Measurements from ENCODE around the gene IL21R.

IL21R gene
- total RNA-seq, result 98.1 to 221 reads per million in 2 experiments

- DNase-seq (ENCODE audit: low read depth), result peak; percentile 81
Observed at GRCh38 chr16:27401768-27402568, at the start of gene IL21R. TSS of gene IL21R (plus strand) at chr16:27402174. CDS start at chr16:27430072, 27,898 bp downstream.

GRCh38 chr16:27353853-27354252 lies 48.1 kb upstream of the IL21R start:
- no peak for DNase-seq (ENCODE audit: low read depth)

GRCh38 chr16:27355610-27356009 lies 46.4 kb upstream of the IL21R start:
- no peak for DNase-seq (ENCODE audit: low read depth)

- DNase-seq (ENCODE audit: low read depth), result no peak
Observed at GRCh38 chr16:27356794-27357193, 45.2 kb upstream of the IL21R start.

GRCh38 chr16:27359051-27359450 lies 42.9 kb upstream of the IL21R start:
- no peak for DNase-seq (ENCODE audit: low read depth)

- DNase-seq (ENCODE audit: low read depth), result no peak
Observed at GRCh38 chr16:27359615-27360014, 42.4 kb upstream of the IL21R start.

DNA sequence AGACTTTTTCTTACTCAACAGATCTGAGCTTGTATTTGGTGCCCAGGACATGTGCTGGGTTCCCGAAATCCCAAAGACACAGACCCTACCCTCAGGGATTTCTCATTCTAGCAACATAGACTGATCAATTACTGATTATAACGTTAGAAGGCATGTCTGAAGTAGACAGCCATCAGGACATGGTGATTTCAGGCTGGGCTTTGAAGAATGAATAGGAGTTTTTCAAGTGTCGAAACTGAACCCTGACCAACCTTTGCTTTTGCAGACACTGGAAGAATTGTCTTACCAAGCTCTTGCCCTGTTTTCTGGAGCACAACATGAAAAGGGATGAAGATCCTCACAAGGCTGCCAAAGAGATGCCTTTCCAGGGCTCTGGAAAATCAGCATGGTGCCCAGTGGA lies 40.0 kb upstream of the IL21R start:
- DNase-seq (ENCODE audit: low read depth), result no peak

GRCh38 chr16:27362570-27363245 lies 39.3 kb upstream of the IL21R start:
- DNase-seq (ENCODE audit: low read depth), result no peak

DNA sequence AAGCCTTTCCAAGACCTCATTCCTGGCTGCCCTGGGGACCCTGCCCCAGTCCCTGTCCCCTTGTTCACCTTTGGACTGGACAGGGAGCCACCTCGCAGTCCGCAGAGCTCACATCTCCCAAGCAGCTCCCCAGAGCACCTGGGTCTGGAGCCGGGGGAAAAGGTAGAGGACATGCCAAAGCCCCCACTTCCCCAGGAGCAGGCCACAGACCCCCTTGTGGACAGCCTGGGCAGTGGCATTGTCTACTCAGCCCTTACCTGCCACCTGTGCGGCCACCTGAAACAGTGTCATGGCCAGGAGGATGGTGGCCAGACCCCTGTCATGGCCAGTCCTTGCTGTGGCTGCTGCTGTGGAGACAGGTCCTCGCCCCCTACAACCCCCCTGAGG lies 38.7 kb upstream of the IL21R start:
- no peak for DNase-seq (ENCODE audit: low read depth)

GRCh38 chr16:27363797-27364196 lies 38.2 kb upstream of the IL21R start:
- DNase-seq (ENCODE audit: low read depth), result no peak

GRCh38 chr16:27364493-27365141 lies 37.4 kb upstream of the IL21R start:
- DNase-seq (ENCODE audit: low read depth), result no peak

DNA sequence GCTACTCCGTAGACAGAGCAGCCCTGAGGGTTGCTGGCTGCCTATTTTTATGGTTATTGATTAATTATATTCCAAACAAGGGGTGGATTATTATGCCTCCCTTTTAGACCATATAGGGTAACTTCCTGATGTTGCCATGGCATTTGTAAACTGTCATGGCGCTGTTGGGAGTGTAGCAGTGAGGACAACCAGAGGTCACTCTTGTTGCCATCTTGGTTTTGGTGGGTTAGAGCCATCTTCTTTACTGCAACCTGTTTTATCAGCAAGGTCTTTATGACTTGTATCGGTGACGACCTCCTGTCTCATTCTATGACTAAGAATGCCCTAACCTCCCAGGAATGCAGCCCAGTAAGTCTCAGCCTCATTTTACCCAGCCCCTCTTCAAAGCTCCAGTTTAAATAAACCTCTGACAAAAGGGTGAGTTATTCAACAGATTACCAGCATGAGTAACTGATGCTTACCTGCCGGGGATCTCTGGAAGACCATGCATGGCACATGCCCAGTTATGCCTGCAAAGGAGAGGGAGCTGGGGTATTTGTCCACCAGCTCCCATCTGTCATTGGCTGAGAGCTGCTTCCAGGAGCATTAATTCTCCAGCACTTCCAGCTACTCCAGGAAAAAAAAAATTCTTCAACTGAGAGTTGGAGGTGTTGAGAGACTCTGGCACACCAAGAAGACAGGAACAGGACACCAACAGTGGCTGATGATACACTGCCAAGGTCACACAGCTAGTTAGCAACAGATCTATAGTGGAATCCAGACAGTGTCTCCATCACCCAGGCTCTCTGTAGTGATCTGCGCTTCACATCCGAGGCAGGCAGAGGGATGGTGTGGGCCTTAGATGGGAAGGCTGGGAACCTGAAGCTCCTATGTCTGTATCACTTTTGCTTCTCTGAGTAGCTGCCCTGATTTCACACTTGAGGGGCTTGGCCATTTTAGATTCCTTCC lies 36.6 kb upstream of the IL21R start:
- DNase-seq (ENCODE audit: low read depth), result no peak

- no peak for DNase-seq (ENCODE audit: low read depth)
Observed at GRCh38 chr16:27366687-27367460, 35.1 kb upstream of the IL21R start.

- DNase-seq (ENCODE audit: low read depth), result peak; percentile 88
Observed at GRCh38 chr16:27367461-27368357, 34.3 kb upstream of the IL21R start.

DNA sequence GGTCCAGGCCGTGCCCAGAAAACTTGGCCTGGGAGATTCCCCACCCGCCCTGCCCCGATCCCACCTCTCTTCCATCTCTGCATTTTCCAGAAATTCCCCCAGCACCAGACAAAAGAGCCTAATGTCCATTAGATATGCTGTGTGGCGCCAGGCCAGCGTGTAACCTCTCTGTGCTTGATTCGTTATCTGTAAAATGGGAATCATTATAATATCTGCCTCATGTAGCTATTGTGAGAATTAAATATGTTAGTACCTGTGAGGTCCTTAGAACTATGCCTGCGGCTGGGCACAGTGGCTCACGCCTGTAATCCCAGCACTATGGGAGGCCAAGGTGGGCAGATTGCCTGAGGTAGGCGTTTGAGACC lies 33.6 kb upstream of the IL21R start:
- no peak for DNase-seq (ENCODE audit: low read depth)

DNA sequence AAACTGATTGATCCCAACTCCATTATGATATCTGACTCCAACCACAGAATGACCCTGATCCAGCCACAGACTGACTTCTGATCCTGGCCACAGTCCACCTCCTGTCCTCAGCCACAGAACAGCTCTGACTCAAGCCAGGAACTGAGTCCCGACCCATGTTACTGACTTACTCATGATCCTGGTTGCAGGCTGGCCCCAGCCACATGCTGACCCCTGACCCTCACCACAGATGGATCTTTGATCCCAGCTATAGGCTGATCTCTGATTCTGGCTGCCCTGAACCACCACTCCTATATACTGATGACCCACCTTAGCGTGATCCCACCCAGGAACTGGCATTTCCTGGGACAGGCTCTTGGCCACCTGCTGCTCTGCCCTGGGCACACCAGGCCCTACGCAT lies 32.2 kb upstream of the IL21R start:
- no peak for DNase-seq (ENCODE audit: low read depth)

DNA sequence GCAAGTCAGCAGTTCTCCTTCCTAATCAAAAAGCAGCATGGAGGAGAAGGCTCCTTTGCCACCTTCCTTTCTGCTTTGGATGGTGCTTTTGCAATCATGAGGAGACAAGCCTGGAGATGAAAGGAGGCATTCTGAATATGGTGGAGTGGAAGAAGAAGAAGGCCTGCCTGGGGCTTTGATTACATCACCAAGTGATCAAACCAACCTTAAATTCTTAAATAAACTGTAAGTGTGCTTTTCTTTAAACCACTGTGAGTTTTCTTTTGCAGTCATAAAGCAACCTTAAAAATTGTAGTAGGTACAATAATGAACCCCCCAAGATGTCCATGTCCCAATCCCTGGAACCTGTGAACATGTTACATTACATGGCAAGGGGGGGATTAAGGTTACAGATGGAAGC lies 31.7 kb upstream of the IL21R start:
- DNase-seq (ENCODE audit: low read depth), result no peak

- no peak for DNase-seq (ENCODE audit: low read depth)
Observed at GRCh38 chr16:27373312-27373711, 28.7 kb upstream of the IL21R start.

GRCh38 chr16:27374221-27374803 lies 27.7 kb upstream of the IL21R start:
- DNase-seq (ENCODE audit: low read depth), result no peak

All from T follicular helper cell (primary cell).